IPS-NIHi11 (cell line): ENCODE results near the gene TSPAN10.
"Not testable (repeated sequence)": the region's sequence is repeated elsewhere in the genome, so short reads cannot be mapped to it uniquely, and the experiment has no call there.

Source experiments
- DNase-seq: peaks from one replicate; pipeline ENCODE4 v3.0.0; 2012; ENCODE audit warnings: mixed read lengths, low spot score

TSPAN10 gene

GRCh38 chr17:81664051-81664470, 27.1 kb downstream of the TSPAN10 start:
- no peak for DNase-seq

GRCh38 chr17:81665205-81666091, 28.5 kb downstream of the TSPAN10 start:
- DNase-seq: no peak

GRCh38 chr17:81666092-81666341, 29.0 kb downstream of the TSPAN10 start:
- DNase-seq: no peak

GRCh38 chr17:81666342-81667191, 29.6 kb downstream of the TSPAN10 start, which contains the start of the genes CCDC137 and OXLD1:
Gene CCDC137, plus strand, starts transcription at chr17:81666737. Its CDS starts 30 bp downstream, at chr17:81666767.
Gene OXLD1, minus strand, starts transcription at chr17:81666605. Its CDS starts 28 bp downstream, at chr17:81666577.
- DNase-seq: peak; percentile 98

GRCh38 chr17:81667754-81668153, 30.8 kb downstream of the TSPAN10 start:
- DNase-seq: no peak

- DNase-seq: no peak
Measured at GRCh38 chr17:81672504-81672903, 35.5 kb downstream of the TSPAN10 start.

GRCh38 chr17:81672954-81673353, 36.0 kb downstream of the TSPAN10 start:
- DNase-seq: no peak

GRCh38 chr17:81673561-81674258, 36.7 kb downstream of the TSPAN10 start:
- no peak for DNase-seq

- not testable (repeated sequence) for DNase-seq
Measured at GRCh38 chr17:81675515-81676221, 38.7 kb downstream of the TSPAN10 start.

- DNase-seq: no peak
Measured at GRCh38 chr17:81676906-81677305, 39.9 kb downstream of the TSPAN10 start.

GRCh38 chr17:81680150-81680549, 43.2 kb downstream of the TSPAN10 start:
- no peak for DNase-seq

GRCh38 chr17:81681672-81682071, 44.7 kb downstream of the TSPAN10 start:
- DNase-seq: no peak

- DNase-seq: no peak
Measured at GRCh38 chr17:81682565-81683207, 45.7 kb downstream of the TSPAN10 start.

GRCh38 chr17:81683208-81683583, 46.2 kb downstream of the TSPAN10 start:
- DNase-seq: no peak

GRCh38 chr17:81683584-81684441, 46.8 kb downstream of the TSPAN10 start, which contains the start of the genes ARL16 and HGS:
Gene ARL16, minus strand, starts transcription at chr17:81683797. Its CDS starts 44 bp downstream, at chr17:81683753.
Gene HGS, plus strand, starts transcription at chr17:81684011. Its CDS starts 56 bp downstream, at chr17:81684067.
- peak; percentile 100 for DNase-seq

GRCh38 chr17:81684442-81684911, 47.5 kb downstream of the TSPAN10 start:
- DNase-seq: no peak

GRCh38 chr17:81685108-81685507, 48.1 kb downstream of the TSPAN10 start:
- DNase-seq: no peak

- DNase-seq: no peak
Measured at GRCh38 chr17:81686614-81687013, 49.6 kb downstream of the TSPAN10 start.

GRCh38 chr17:81687770-81688541, 51.0 kb downstream of the TSPAN10 start:
- peak; percentile 11 for DNase-seq
